Measurements from ENCODE around the gene PITPNC1. TPM values are rescaled to one million over a fixed set of nuclear protein-coding genes. Genes with fewer than 3 reads are reported as not detected.

The PITPNC1 gene
- total and polyA plus RNA-seq, 2 donors (not counting 3 experiments of a cell fraction or from before 2014, with no cell fraction given) = 2.4 to 9.6 TPM

GRCh38 chr17:67662712-67663111 is 285.6 kb downstream of the PITPNC1 start:
- H4K20me1 ChIP-seq (replicated peaks; ENCODE audit: control insufficient read depth, extremely low read depth, insufficient read depth, low read length) = no peaks in the 10 kb centered on the region
- ChIA-PET CTCF (interaction anchor here (0.7 to 1.4 kb wide), 3 partner anchors 17 to 187 kb away, joined by 3 read pairs; no protein-coding TSS in a partner anchor), POLR2A (no interaction called here)
- DNase-seq (ENCODE audit: low read depth, low spot score) (no peak), FAIRE-seq (no peak)
- H3K36me3 ChIP-seq (ENCODE audit: control insufficient read depth in 2 of 2, extremely low read depth in 1 of 2, insufficient read depth in 2 of 2, low read length in 2 of 2) = no peaks in the 10 kb centered on the region
- no peak overlapping the region for H3K4me2 ChIP-seq (ENCODE audit: insufficient read depth, low read length)
- no peaks in the 10 kb centered on the region for H3K79me2 ChIP-seq (ENCODE audit: control insufficient read depth, insufficient read depth, low read length)
- no peaks in the 10 kb centered on the region for H3K27me3 ChIP-seq (ENCODE audit: control insufficient read depth in 2 of 2, insufficient read depth in 2 of 2, low read length in 2 of 2)
- intact Hi-C loops (cut with micrococcal nuclease) = no loop called here
- no peaks in the 10 kb centered on the region for H3K4me1 ChIP-seq (ENCODE audit: control insufficient read depth, extremely low read depth, insufficient read depth, low read length)
- H3K4me3 ChIP-seq (replicated peaks in 1 of 3; ENCODE audit: insufficient read depth in 1 of 3, low read depth in 1 of 3, low read length in 3 of 3) = no peak overlapping the region
- no TSS peak for BruUV-seq (replicated peaks)
- TF ChIP-seq JUN (IDR thresholded peaks at IDR 0.05; ENCODE audit: borderline replicate concordance, insufficient read depth, insufficient read length, low read depth) (no peak), CTCF (IDR thresholded peaks at IDR 0.05; ENCODE audit: extremely low read depth in 1 of 2, insufficient read depth in 1 of 2, low read depth in 1 of 2, low read length in 2 of 2) (no peak), EZH2 (IDR thresholded peaks at IDR 0.05; ENCODE audit: borderline replicate concordance, low read depth, low read length, severe bottlenecking) (no peak), POLR2AphosphoS5 (IDR thresholded peaks at IDR 0.05; ENCODE audit: insufficient read depth, low read depth, low read length) (no peak), POLR2A (IDR thresholded peaks at IDR 0.05; ENCODE audit: low read depth, low read length) (no peak), GATA2 (IDR thresholded peaks at IDR 0.05; ENCODE audit: insufficient read depth, insufficient read length, low read depth, low read length) (no peak), MYC (IDR thresholded peaks at IDR 0.05; ENCODE audit: low read depth, low read length) (no peak), FOS (IDR thresholded peaks at IDR 0.05; ENCODE audit: borderline replicate concordance, insufficient read depth, low read length) (no peak), MAX (IDR thresholded peaks at IDR 0.05; ENCODE audit: insufficient read depth, insufficient read length) (no peak)
- H3K27ac ChIP-seq (ENCODE audit: insufficient read depth, low read depth, low read length) = no peak overlapping the region
- H3K9me1 ChIP-seq (replicated peaks; ENCODE audit: control insufficient read depth, extremely low read depth, insufficient read depth, low read length) = no peaks in the 10 kb centered on the region
- H3K9ac ChIP-seq (replicated peaks; ENCODE audit: extremely low read depth, insufficient read depth, low read length) = no peak overlapping the region
- no peak overlapping the region for H2AFZ ChIP-seq (ENCODE audit: low read depth, low read length)
- dilution Hi-C loops (cut with MboI; ENCODE audit: extremely low pct_ligation_motif_present, low sequenced_read_pairs) = no loop called here
- no peaks in the 10 kb centered on the region for H3K9me3 ChIP-seq (replicated peaks; ENCODE audit: control insufficient read depth, insufficient read depth, low read length)

Measured in endothelial cell of umbilical vein (primary cell).